ENCODE measurements around the gene XIST. TPM values are rescaled to one million over a fixed set of nuclear protein-coding genes. Genes with fewer than 3 reads are reported as not detected.

Gene XIST
- total RNA-seq, 1 donor from 2014 or later = 0.46 TPM

DNA sequence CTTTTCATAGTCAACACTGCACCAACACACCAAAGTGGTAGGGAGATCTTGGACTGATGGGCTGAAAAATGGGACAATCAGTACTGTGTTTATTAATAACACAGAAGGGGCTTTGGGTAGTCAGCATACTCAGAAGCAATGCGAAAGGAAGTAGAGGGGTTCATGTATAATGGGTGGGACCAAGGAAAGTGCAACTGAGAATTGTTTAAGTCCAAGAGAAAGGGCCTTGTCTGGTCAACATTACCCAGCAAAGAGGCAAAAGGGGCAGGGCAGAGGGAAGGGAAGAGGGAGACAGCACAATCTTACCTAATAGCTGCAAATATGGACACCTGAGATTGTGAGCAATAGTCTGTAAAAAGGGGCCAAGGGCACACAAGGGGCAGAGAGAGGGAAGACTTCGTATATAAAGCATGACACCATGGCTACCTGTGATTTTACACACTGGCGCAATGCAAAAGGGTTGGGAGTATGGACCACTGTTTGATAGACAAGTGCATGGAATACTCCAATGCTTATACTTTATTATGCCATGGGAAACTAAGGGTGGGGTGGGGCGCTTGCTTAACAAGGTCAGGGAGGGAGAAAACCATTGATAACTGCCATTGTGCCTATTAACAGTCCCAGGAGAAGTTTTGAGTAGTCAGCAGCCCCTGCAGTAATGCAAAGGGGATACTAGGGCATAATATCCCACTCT lies 9.8 kb downstream of the XIST start:
- intact Hi-C loops (cut with DNase I) = no loop called here
- no peak for DNase-seq (ENCODE audit: missing footprints)
- ATAC-seq = no peak

DNA sequence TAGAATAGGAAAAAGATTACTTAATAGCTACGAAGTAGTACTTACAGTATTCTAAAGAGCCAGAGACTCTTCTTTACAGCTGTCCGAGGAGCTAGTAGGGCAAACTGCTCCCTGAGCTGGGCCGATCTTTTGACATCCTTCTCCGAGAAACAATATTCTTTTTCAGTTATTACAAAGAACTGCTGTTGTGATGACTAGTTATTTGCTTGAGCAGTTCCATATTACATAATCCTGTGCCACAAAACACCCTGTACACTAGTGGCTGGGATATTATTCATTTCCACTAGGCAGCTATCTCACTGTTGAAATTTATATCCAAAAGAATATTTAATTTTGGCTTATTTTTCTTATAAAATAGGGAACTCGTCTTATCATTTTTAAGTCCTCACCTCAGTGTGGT lies 11.2 kb downstream of the XIST start:
- ATAC-seq (no peak), DNase-seq (ENCODE audit: missing footprints) (no peak)
- intact Hi-C loops (cut with DNase I) = no loop called here

- ATAC-seq = no peak
- intact Hi-C loops (cut with DNase I) = no loop called here
Measured at GRCh38 chrX:73840120-73840924, 12.2 kb downstream of the XIST start.

GRCh38 chrX:73839152-73839551 lies 13.4 kb downstream of the XIST start:
- intact Hi-C loops (cut with DNase I) = no loop called here
- ATAC-seq = no peak
- DNase-seq (ENCODE audit: missing footprints) = no peak

More at GRCh38 chrX:73840120-73840924, 12.2 kb downstream of the XIST start:
- DNase-seq (ENCODE audit: missing footprints) = no peak

GRCh38 chrX:73838123-73838522 lies 14.4 kb downstream of the XIST start:
- ATAC-seq = no peak

DNA sequence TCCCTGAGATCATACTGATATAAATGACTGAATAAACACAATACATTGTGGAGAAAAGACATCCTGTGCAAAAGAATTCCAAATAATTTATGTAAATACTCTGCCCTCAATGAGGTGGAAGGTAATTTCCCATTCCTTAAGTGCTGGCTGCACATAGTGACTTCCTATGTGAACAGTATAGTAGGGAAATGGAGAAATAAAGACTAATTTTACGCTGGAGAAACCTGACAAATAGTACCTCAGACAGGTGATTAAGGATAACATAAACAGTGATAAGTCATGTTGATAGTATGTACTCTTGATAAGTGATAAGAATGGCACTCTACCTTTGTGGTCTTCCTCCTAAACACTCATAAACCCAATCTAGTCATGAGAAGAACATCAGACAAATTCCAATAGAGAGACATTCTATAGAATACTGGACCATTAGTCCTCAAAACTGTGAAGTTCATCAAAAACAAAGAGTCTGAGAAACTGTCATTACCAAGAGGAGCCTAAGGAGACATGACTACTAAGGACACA lies 15.5 kb downstream of the XIST start:
- DNase-seq (ENCODE audit: missing footprints) = no peak
- ATAC-seq = no peak

More at GRCh38 chrX:73838123-73838522, 14.4 kb downstream of the XIST start:
- intact Hi-C loops (cut with DNase I) = no loop called here
- no peak for DNase-seq (ENCODE audit: missing footprints)

GRCh38 chrX:73834219-73834618 lies 18.3 kb downstream of the XIST start:
- no peak for ATAC-seq
- intact Hi-C loops (cut with DNase I) = no loop called here
- no peak for DNase-seq (ENCODE audit: missing footprints)

More for the DNA sequence above, 15.5 kb downstream of the XIST start:
- intact Hi-C loops (cut with DNase I) = no loop called here

GRCh38 chrX:73832319-73832718 lies 20.2 kb downstream of the XIST start:
- ATAC-seq (no peak), DNase-seq (ENCODE audit: missing footprints) (no peak)
- intact Hi-C loops (cut with DNase I) = no loop called here

GRCh38 chrX:73831500-73831899 lies 21.0 kb downstream of the XIST start:
- ATAC-seq (no peak), DNase-seq (ENCODE audit: missing footprints) (no peak)
- intact Hi-C loops (cut with DNase I) = no loop called here

DNA sequence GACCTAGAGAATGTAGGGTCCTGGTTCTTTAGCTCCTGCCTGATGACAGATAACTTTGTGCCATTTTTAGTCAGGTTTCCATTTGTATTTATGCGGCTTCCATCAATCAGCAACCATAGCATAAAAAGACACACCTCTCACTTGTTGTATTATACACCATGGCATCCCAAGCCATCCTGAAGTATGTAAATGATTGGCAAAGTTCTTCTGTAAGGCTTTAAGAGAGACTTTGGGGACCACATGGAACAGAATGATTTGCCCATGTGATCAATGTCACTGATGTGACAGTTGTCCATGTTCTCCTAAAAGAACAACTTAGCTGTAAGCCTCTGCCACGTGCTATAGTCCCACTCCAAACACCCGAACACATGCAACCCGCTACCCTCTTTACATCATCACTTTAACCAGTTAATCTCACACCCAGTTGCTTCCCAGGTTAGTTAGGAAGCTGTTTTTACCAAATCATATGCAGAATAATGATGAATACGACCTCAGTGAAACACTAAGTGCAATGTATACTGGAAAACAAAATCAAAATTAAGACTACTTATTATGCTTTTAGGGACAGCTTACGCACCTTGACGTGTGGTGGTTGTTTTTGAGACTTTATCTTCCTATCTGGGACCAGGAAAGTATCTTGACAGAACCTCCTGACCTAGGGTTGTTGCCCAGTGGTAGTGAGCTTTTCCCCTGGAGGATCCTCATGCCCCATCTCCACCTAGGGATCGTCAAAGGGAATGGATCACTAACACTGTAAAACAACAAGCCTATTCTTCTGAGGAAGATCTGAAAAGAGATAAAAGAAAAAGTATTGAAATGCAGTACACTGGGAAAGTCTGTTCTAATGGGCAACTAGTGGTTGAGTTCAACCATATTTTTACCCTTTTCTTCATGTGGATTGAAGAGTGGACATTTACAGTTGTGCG lies 21.8 kb downstream of the XIST start:
- ATAC-seq (no peak), DNase-seq (ENCODE audit: missing footprints) (no peak)
- intact Hi-C loops (cut with DNase I) = no loop called here

GRCh38 chrX:73829890-73830466 lies 22.5 kb downstream of the XIST start:
- DNase-seq (ENCODE audit: missing footprints) = no peak
- intact Hi-C loops (cut with DNase I) = no loop called here
- no peak for ATAC-seq

DNA sequence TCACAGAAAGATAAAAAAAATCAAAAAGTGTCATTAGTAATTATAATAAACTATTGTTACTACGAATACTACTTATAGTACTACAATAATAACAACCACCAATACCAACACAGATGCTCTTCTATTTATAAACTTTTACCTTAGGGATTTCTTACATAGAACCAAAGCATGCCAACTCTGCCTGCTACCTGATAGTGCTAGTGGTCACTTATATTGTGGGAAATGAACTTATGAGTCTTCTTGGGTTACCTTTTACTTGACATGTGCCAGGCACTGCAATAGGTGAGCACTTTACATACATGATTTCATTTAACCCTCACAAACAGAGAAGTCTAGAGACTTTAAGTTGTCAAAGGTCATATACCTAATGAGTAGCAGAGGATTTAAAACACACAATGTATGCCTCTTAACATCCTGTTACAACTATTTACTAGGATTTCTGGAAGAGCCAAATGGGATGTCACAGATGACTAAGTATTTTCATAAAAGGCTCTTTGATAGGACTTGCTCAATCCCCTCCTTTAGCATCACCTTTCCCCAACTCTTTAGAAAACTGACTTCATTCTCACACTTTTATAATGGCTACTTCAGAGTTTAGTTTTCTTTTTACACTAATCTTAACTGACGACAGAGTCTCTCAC lies 24.3 kb downstream of the XIST start:
- intact Hi-C loops (cut with DNase I) = no loop called here
- DNase-seq (ENCODE audit: missing footprints) (no peak), ATAC-seq (no peak)

DNA sequence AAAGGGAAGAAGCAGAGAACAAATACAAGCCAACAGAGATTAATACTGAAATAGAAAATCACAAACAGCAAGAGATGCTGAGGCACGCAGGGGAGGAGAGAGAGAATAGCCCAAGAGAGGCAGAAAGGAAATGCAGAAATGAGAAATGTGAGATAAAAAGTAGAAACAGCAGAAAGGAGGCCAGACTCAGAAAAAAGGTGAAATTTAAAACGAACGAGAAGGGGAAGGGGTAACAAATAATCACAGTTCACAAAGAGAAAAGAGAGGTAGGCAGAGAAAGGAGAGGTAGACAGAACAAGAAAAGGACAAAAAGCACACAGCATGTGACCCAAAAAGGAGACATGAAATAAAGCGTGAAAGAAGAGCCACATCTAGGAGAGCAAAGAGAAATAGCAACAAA lies 25.1 kb downstream of the XIST start:
- intact Hi-C loops (cut with DNase I) = no loop called here

DNA sequence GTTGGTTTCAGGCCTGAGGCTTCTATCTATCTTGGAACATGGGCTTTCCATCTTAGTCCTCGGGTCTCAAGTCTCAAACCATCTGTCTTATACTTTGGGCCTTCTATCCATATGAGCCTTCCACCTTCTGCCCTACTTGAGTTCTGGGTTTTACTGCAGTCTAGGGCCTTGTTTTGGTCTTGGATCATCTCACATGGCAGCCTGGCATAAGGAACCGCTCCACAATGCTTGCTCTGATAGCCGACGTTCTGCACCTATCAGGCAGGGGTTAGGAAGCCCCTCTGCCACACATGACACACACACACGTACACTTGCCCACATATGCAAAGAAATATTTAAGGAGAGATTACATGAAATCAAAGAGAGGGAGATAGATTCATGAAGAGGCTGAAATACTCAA lies 25.5 kb downstream of the XIST start:
- intact Hi-C loops (cut with DNase I) = no loop called here
- DNase-seq (ENCODE audit: missing footprints) (no peak), ATAC-seq (no peak)

More for the DNA sequence above, 25.1 kb downstream of the XIST start:
- ATAC-seq = no peak
- no peak for DNase-seq (ENCODE audit: missing footprints)

- no peak for ATAC-seq
- intact Hi-C loops (cut with DNase I) = no loop called here
- DNase-seq (ENCODE audit: missing footprints) = no peak
Measured at GRCh38 chrX:73825569-73825968, 26.9 kb downstream of the XIST start.

DNA sequence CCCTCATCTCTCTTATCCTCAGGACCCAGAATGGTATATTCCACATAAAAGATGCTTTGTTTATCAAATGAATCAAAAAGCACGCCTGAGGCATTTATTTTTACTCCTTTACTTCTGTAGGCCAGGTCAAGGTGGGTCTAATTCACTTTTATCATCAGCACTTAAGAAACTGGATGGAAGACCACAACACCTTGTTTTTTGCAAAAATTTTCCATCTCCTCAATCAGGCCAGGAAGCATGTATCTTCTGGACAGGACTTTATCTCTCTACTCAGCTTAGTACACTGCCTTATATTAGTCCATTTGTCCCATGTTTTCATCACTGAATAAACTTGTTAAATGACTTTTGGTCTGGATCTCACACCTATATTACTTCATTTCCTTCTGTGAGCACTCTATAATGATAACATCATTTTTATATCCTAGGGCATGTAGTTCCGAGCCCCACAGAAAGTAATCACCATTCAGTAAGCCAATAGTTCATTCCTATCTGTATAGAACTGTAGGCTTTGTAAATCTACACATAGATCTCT lies 29.0 kb downstream of the XIST start:
- intact Hi-C loops (cut with DNase I) = no loop called here
- no peak for ATAC-seq
- DNase-seq (ENCODE audit: missing footprints) = no peak

DNA sequence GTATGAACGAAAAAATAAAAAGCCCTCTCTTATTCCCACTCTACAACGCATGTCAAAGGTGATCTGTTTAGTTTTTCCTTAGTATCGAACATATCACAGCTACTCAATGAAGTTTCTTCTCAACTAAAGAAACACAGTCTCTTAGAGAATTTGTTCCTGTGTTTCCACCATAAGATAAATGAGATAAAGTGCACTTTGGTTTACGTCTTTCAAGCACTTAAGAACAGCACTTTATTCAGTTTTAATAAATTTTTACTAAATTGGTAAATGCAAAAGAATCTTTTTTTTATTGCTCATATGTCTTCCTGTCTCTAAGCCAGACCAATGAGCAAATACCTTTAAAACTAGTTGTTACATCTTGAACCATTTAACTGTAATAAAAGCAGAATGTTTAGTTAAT lies 29.7 kb downstream of the XIST start:
- ATAC-seq (no peak), DNase-seq (ENCODE audit: missing footprints) (no peak)
- intact Hi-C loops (cut with DNase I) = no loop called here

DNA sequence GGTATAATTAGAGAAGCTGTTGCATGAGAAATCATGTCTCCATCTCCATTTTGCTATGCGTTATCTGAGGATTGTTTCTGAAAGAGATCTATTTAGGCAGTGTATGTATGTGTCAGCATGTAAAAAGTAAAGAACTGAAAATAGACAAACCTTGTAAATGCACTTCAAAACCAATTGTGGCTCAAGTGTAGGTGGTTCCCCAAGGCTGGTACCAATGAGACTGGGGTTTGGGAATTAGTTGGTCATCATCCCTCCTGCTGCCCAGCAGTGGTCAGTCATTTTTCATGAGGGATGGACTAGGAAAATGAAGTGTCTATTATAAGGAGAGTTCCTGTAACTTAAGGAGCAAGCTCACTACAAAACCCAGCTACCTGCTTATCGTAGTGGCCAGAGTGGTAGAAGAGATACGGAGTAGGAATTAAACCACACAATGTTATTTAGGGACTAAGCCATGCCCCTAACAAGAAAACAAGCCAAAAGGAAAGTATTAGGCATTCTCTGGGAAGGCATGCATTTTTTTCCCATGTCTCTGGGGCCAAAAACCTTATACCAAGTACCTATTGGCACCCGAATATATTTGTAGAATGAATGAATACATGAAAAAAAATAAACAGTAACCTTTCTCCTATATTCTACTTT lies 30.5 kb downstream of the XIST start:
- ATAC-seq (no peak), DNase-seq (ENCODE audit: missing footprints) (no peak)
- intact Hi-C loops (cut with DNase I) = no loop called here

All from Right ventricle myocardium inferior (tissue), 1 donor.